GM23248 (cell line): ENCODE results near the gene CAMK4. TPM values are rescaled to one million over a fixed set of nuclear protein-coding genes. Genes with fewer than 3 reads are reported as not detected.

Experiments
- DNase-seq: peaks from one replicate; pipeline ENCODE4 v3.0.0-alpha.2; 2015
- H2AFZ ChIP-seq: fragments of 200-600 bp; sonication (generic); 2 replicates; pipeline ENCODE4 v1.6.1; 2016; ENCODE audit warnings: antibody characterized with exemption
- H3F3A ChIP-seq: fragments of 200-600 bp; sonication (generic); 2 replicates; pipeline ENCODE4 v1.6.1; 2016; ENCODE audit warnings: mild to moderate bottlenecking, antibody characterized with exemption, mixed run types; ENCODE audit not compliant: insufficient read depth
- H3K27ac ChIP-seq: fragments of 200-600 bp; sonication (generic); 2 replicates; pipeline ENCODE4 v1.5.1; 2016; ENCODE audit warnings: mild to moderate bottlenecking
- H3K27me3 ChIP-seq: fragments of 200-600 bp; sonication (generic); replicated peaks from 2 replicates; pipeline ENCODE4 v1.6.1; 2016; ENCODE audit warnings: mild to moderate bottlenecking; ENCODE audit not compliant: insufficient read depth
- H3K36me3 ChIP-seq: fragments of 200-600 bp; sonication (generic); 2 replicates; pipeline ENCODE4 v1.6.1; 2016; ENCODE audit warnings: low read depth, mild to moderate bottlenecking
- H3K4me1 ChIP-seq: fragments of 200-600 bp; sonication (generic); 2 replicates; pipeline ENCODE4 v1.6.1; 2016; ENCODE audit warnings: mild to moderate bottlenecking; ENCODE audit not compliant: insufficient read depth
- H3K4me2 ChIP-seq: fragments of 200-600 bp; sonication (generic); one replicate; pipeline ENCODE4 v1.6.1; 2016; ENCODE audit warnings: mild to moderate bottlenecking; ENCODE audit not compliant: unreplicated experiment
- H3K4me3 ChIP-seq: fragments of 200-600 bp; sonication (generic); 2 replicates; pipeline ENCODE4 v1.5.1; 2016; ENCODE audit warnings: mild to moderate bottlenecking
- H3K79me2 ChIP-seq: fragments of 200-600 bp; sonication (generic); 2 replicates; pipeline ENCODE4 v1.6.1; 2016; ENCODE audit warnings: mild to moderate bottlenecking; ENCODE audit not compliant: insufficient read depth
- H3K9ac ChIP-seq: fragments of 200-600 bp; sonication (generic); 2 replicates; pipeline ENCODE4 v1.6.1; 2016; ENCODE audit warnings: mild to moderate bottlenecking
- H3K9me2 ChIP-seq: fragments of 200-600 bp; sonication (generic); 2 replicates; pipeline ENCODE4 v1.6.1; 2016; ENCODE audit warnings: mixed run types, mild to moderate bottlenecking, moderate library complexity; ENCODE audit not compliant: insufficient read depth
- H3K9me3 ChIP-seq: fragments of 200-600 bp; sonication (generic); one replicate; pipeline ENCODE4 v1.6.1; 2017; ENCODE audit warnings: low read depth
- H4K20me1 ChIP-seq: fragments of 200-600 bp; sonication (generic); 2 replicates; pipeline ENCODE4 v1.6.0; 2016; ENCODE audit not compliant: insufficient read depth
- EZH2 ChIP-seq: fragments of 200-600 bp; sonication (generic); IDR thresholded peaks from 2 replicates; pipeline ENCODE4 v1.6.1; 2018; ENCODE audit warnings: antibody characterized with exemption, mild to moderate bottlenecking; ENCODE audit not compliant: insufficient read depth, poor library complexity, severe bottlenecking
- EZH2phosphoT487 ChIP-seq: fragments of 200-600 bp; sonication (generic); IDR thresholded peaks from 2 replicates; pipeline ENCODE4 v1.6.1; 2018; ENCODE audit warnings: antibody characterized with exemption, moderate library complexity, mild to moderate bottlenecking, low read depth; ENCODE audit not compliant: insufficient read depth
- WGBS, 2 experiments: methylation state at CpG; one replicate each; pipeline ENCODE4 v1.1.6; 2015 to 2017; ENCODE audit warnings: low lambda C conversion rate in 2 of 2, low coverage in 1 of 2; ENCODE audit errors: missing lambda C conversion rate in 2 of 2; 5-methylcytosine and 5-hydroxymethylcytosine counted together
- in situ Hi-C: fragments of 300-500 bp; cut with MboI; formaldehyde crosslinking; loops from 2 replicates; pipeline ENCODE4 v1.15.0; 2020
- polyA plus RNA-seq: library from polyadenylated mRNA; unstranded; fragments of >200 nt; fragmentation: Nextera tagmentation; extraction: Ambion mirVana; gene quantifications from 2 replicates; pipeline ENCODE4 v1.2.1, GENCODE V29; 2016
- total RNA-seq: library from RNA; depleted of rRNA; stranded (reverse); fragments of >200 nt; shearing (Covaris generic); gene quantifications from 2 replicates; pipeline ENCODE4 v1.2.3, GENCODE V29; 2014

CAMK4 gene
- total and polyA plus RNA-seq, 2 experiments from 2014 or later = 3.2 to 3.6 TPM

DNA sequence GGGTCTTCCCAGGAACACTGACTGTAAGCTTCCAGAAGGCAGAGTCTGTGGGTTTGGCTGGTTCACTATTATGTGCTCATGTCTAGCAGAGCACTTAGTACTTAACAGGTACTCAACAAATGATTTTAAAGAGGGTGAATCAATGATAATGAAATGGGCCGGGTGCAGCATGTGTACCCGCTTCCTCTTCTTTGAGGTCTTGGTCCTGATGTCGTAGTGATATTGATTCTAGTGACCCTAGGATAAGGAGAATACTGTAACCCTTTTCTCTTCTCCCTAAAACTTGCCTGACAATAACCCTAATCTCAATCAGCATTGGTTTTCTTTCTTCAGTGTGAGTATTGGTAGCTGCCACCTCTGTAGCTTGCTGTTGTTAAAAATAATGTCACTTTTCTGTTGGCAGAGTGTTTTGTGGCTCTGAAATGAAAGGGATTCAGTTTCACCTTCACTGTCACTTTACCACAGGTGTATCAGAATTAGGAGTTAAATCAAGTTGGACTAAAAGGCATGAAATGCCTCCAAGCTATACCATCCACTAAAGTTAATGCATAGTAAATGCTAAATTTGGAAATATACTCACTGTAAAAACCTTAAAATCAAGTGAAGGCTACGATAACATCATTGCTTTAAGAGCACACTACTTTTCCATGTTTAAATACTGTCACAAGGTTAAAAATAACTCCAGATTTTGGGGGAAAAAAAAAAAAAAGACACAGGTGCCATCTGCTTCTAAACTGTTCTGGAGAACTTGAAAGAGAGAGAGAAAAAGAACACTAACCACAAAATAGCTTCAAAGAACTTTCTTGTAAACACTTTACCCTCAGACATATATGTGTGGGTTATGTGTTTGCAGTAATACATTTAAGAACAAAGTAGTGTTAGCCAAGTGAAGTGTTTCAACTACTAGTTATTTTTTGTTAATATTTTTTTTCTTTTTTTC, 6.0 kb downstream of the CAMK4 start:
- TF ChIP-seq EZH2 (no peak), EZH2phosphoT487 (no peak)
- no peak overlapping the region for H2AFZ ChIP-seq
- in situ Hi-C loops = no loop called here
- H3K27ac ChIP-seq = no peak overlapping the region
- no peaks in the 10 kb centered on the region for H3K36me3 ChIP-seq
- H3F3A ChIP-seq = peaks cover 5% of the 10 kb centered on the region; the same call in 1 of the 2 replicates
- no peaks in the 10 kb centered on the region for H3K9me2 ChIP-seq
- H3K27me3 ChIP-seq = no peaks in the 10 kb centered on the region
- peaks cover 12% of the 10 kb centered on the region; the same call in 1 of the 2 replicates for H3K4me1 ChIP-seq
- WGBS, 2 experiments = 64 to 69% methylated on average over 4 of the region's 4 CpGs
- no peak overlapping the region for H3K4me3 ChIP-seq
- no peaks in the 10 kb centered on the region for H4K20me1 ChIP-seq
- H3K9ac ChIP-seq = no peak overlapping the region
- no peaks in the 10 kb centered on the region for H3K79me2 ChIP-seq
- H3K9me3 ChIP-seq = no peaks in the 10 kb centered on the region
- DNase-seq = no peak
- H3K4me2 ChIP-seq = no peak overlapping the region

DNA sequence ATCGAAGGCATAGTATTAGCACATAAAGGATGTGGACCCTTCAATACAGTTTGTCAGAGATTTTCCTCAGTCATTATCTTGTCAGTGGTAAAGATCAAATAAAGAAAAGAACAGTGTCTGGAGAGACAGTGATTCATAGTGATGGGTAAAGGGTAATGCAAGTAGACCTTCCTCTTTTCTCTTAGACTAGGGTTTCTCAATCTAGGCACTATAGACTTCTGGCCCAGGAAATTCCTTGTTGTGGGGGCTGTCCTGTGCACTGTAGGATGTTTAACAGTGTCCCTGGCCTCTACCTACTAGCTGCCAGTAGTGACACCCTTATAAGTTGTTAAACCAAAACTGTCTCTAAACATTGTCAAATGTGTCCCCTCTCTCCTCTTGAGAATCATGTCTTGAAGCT, 6.9 kb downstream of the CAMK4 start:
- H3K9ac ChIP-seq = no peak overlapping the region

DNA sequence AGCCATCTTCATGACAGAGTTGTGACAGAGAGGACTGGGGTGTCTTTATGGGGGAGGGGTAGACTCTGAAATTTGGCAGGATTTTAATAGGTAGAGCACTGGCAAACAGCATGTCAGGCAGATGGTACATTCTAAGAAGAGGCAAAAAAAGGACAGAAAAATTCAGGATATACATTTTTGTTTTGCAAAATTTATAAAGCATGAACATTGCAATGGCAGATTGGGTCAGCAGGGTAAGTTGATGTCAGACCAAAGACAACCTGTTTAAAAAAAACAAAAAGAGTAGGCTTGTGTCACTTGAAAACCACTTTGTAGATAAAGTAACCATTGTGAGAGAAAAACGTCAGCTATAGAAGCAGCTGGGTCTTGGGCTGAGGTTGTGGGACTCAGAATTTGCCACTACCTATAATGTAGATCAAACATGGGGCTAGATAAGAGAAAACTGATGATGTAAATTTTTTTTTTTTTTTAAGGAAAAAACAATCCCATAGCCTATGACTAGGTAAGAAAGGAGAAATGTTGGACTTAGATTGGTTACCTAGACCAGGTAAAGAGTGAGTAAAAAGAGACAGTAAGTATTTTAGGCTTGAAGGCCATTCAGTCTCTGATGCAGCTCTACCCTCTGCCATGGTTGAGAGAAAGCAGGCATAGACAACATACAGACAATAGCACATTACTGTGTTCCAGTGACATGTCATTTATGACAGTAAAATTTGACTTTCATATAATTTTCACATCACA, 8.3 kb downstream of the CAMK4 start:
- TF ChIP-seq EZH2phosphoT487 (no peak), EZH2 (no peak)
- Histone ChIP-seq H3K36me3 (no peaks in the 10 kb centered on the region), H3K9ac (no peak overlapping the region), H3K9me3 (no peaks in the 10 kb centered on the region), H4K20me1 (no peaks in the 10 kb centered on the region), H3K9me2 (no peaks in the 10 kb centered on the region), H3K4me3 (no peak overlapping the region), H2AFZ (no peak overlapping the region), H3K27ac (no peak overlapping the region), H3K4me1 (peaks cover 10% of the 10 kb centered on the region), H3K27me3 (no peaks in the 10 kb centered on the region), H3K79me2 (no peaks in the 10 kb centered on the region), H3F3A (peaks cover 5% of the 10 kb centered on the region; the same call in 1 of the 2 replicates), H3K4me2 (no peak overlapping the region)
- WGBS, 2 experiments = 18 to 36% methylated on average over 1 of the region's 1 CpG
- no peak for DNase-seq
- in situ Hi-C loops = no loop called here

More for the DNA sequence above, 6.9 kb downstream of the CAMK4 start:
- Histone ChIP-seq H2AFZ (no peak overlapping the region), H3K27me3 (no peaks in the 10 kb centered on the region), H3F3A (peaks cover 5% of the 10 kb centered on the region; the same call in 1 of the 2 replicates), H3K4me2 (no peak overlapping the region), H3K4me3 (no peak overlapping the region), H3K27ac (no peak overlapping the region), H3K9me2 (no peaks in the 10 kb centered on the region), H3K4me1 (peaks cover 12% of the 10 kb centered on the region; the same call in 1 of the 2 replicates), H3K9me3 (no peaks in the 10 kb centered on the region), H3K79me2 (no peaks in the 10 kb centered on the region), H4K20me1 (no peaks in the 10 kb centered on the region), H3K36me3 (no peaks in the 10 kb centered on the region)
- 88 to 90% methylated on average over 1 of the region's 1 CpG for WGBS, 2 experiments
- TF ChIP-seq EZH2phosphoT487 = no peak
- no peak for TF ChIP-seq EZH2
- no peak for DNase-seq
- in situ Hi-C loops = no loop called here

DNA sequence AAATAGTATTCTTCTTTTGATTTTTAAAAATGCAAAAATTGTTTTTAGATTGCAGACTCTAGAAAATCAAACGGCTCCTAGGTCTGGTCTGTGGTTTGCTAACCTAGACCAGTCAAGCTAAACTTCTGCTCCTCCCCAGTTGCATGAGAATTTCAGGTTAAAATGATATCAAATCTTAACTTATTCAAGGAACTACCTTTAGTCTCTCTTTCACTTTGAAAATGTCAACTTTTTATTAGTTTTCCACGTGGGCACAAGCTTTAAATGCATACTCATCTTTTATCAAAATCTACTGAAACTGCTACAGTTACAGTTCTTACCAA, 8.8 kb downstream of the CAMK4 start:
- no peak for DNase-seq
- H3K9me3 ChIP-seq = no peaks in the 10 kb centered on the region
- H3F3A ChIP-seq = peaks cover 1% of the 10 kb centered on the region; the same call in 1 of the 2 replicates
- no peak overlapping the region for H3K4me3 ChIP-seq
- WGBS, 2 experiments = 45 to 64% methylated on average over 2 of the region's 2 CpGs
- no peaks in the 10 kb centered on the region for H3K36me3 ChIP-seq
- no peaks in the 10 kb centered on the region for H4K20me1 ChIP-seq
- in situ Hi-C loops = no loop called here
- H3K27me3 ChIP-seq = no peaks in the 10 kb centered on the region
- H3K9me2 ChIP-seq = no peaks in the 10 kb centered on the region
- TF ChIP-seq EZH2phosphoT487 (no peak), EZH2 (no peak)
- no peak overlapping the region for H3K9ac ChIP-seq
- H2AFZ ChIP-seq = no peak overlapping the region
- H3K4me2 ChIP-seq = no peak overlapping the region
- no peaks in the 10 kb centered on the region for H3K79me2 ChIP-seq
- H3K4me1 ChIP-seq = peaks cover 7% of the 10 kb centered on the region
- H3K27ac ChIP-seq = no peak overlapping the region
